KMS-11 (cell line): ENCODE data around the gene PARD6G.

Experiments used
- H2AFZ ChIP-seq: fragments of 200-600 bp; sonication (generic); 2 replicates; pipeline ENCODE4 v1.6.1; 2016; ENCODE audit warnings: antibody characterized with exemption, mixed run types, low read depth
- H3K27ac ChIP-seq: fragments of 200-600 bp; sonication (generic); 2 replicates; pipeline ENCODE4 v1.6.1; 2016; ENCODE audit warnings: mild to moderate bottlenecking, mixed run types
- H3K27me3 ChIP-seq: fragments of 200-600 bp; sonication (generic); 2 replicates; pipeline ENCODE4 v1.6.1; 2017; ENCODE audit warnings: mild to moderate bottlenecking, low read depth, mixed run types, moderate library complexity; ENCODE audit not compliant: insufficient read depth
- H3K36me3 ChIP-seq: fragments of 200-600 bp; sonication (generic); 2 replicates; pipeline ENCODE4 v1.6.1; 2017; ENCODE audit warnings: mild to moderate bottlenecking, mixed run types; ENCODE audit not compliant: insufficient read depth
- H3K4me1 ChIP-seq: fragments of 200-600 bp; sonication (generic); 2 replicates; pipeline ENCODE4 v1.6.1; 2016; ENCODE audit warnings: mild to moderate bottlenecking, low read depth, mixed run types; ENCODE audit not compliant: poor library complexity, severe bottlenecking
- H3K4me2 ChIP-seq: fragments of 200-600 bp; sonication (generic); 2 replicates; pipeline ENCODE4 v1.7.0; 2016; ENCODE audit warnings: mild to moderate bottlenecking, mixed run types
- H3K4me3 ChIP-seq: fragments of 200-600 bp; sonication (generic); IDR thresholded peaks from 2 replicates; pipeline ENCODE4 v1.6.1; 2017; ENCODE audit warnings: low read depth, low read length, mixed read lengths; ENCODE audit not compliant: insufficient read depth
- H3K79me2 ChIP-seq: fragments of 200-600 bp; sonication (generic); 2 replicates; pipeline ENCODE4 v1.6.1; 2016; ENCODE audit warnings: low read depth, mixed run types; ENCODE audit not compliant: insufficient read depth
- H3K9ac ChIP-seq: fragments of 200-600 bp; sonication (generic); 2 replicates; pipeline ENCODE4 v1.6.1; 2016; ENCODE audit warnings: mild to moderate bottlenecking, mixed run types
- H4K20me1 ChIP-seq: fragments of 200-600 bp; sonication (generic); 2 replicates; pipeline ENCODE4 v1.6.1; 2016; ENCODE audit warnings: mild to moderate bottlenecking, mixed run types; ENCODE audit not compliant: insufficient read depth
- CTCF ChIP-seq: fragments of 200-600 bp; sonication (generic); conservative IDR thresholded peaks from 2 replicates; pipeline ENCODE4 v1.6.1; 2017; ENCODE audit warnings: low read depth, mild to moderate bottlenecking, antibody characterized with exemption, low read length, moderate library complexity, mixed read lengths

Gene PARD6G

DNA sequence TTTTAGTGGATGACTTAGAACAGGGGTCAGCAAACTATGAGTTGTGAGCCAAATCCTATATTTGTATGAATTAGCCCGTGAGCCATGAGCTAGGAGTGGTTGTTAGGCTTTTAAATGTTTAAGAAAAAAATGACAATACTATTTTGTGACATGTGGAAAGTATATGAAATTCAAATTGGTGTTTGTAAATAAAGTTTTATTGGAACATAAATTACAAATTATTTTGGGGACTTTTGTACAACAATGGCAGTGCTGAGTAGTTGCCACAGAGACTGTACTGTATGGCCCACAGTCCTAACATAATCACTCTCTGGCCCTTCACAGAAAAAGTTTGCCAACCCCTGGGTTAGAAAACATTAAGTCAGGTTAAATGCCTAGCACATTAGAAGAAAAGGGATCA lies 112.2 kb downstream of the PARD6G start:
- no peaks in the 10 kb centered on the region for H3K4me1 ChIP-seq
- peaks cover 6% of the 10 kb centered on the region; the same call in 1 of the 2 replicates for H3K79me2 ChIP-seq
- TF ChIP-seq CTCF = no peak
- H3K36me3 ChIP-seq = no peaks in the 10 kb centered on the region; the same call in 1 of the 2 replicates
- H2AFZ ChIP-seq = no peak overlapping the region
- no peak overlapping the region for H3K4me3 ChIP-seq
- no peaks in the 10 kb centered on the region for H4K20me1 ChIP-seq
- no peak overlapping the region for H3K9ac ChIP-seq
- H3K27ac ChIP-seq = no peak overlapping the region
- H3K27me3 ChIP-seq = no peaks in the 10 kb centered on the region
- H3K4me2 ChIP-seq = no peak overlapping the region

DNA sequence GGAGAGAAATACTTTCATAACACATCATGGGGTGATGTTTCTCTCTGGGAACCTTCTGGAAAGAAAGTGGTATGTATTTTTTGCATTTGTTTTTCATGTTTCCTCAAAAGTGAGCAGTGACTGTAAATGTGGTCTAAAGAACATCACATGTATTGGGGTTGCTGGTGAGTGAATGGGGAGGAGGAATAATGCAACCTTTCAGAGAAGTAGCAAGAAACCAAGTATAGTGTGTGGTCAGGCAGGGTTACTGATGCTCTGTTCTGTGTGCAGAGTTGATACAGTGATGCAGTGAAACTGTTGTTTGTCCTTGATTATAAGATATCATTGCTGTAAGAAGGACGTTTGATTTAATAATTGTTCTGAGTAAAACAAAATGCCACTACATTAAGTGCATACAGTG lies 114.2 kb downstream of the PARD6G start:
- Histone ChIP-seq H3K9ac (no peak overlapping the region), H2AFZ (no peak overlapping the region), H4K20me1 (no peaks in the 10 kb centered on the region), H3K27me3 (no peaks in the 10 kb centered on the region), H3K27ac (no peak overlapping the region), H3K36me3 (no peaks in the 10 kb centered on the region; the same call in 1 of the 2 replicates), H3K79me2 (peaks cover 20% of the 10 kb centered on the region; the same call in 1 of the 2 replicates), H3K4me2 (no peak overlapping the region), H3K4me3 (no peak overlapping the region), H3K4me1 (no peaks in the 10 kb centered on the region)
- no peak for TF ChIP-seq CTCF

- Histone ChIP-seq H3K4me3 (no peak overlapping the region), H3K4me2 (no peak overlapping the region), H3K4me1 (no peaks in the 10 kb centered on the region), H2AFZ (no peak overlapping the region), H3K79me2 (peaks cover 29% of the 10 kb centered on the region; the same call in 1 of the 2 replicates), H3K36me3 (no peaks in the 10 kb centered on the region; the same call in 1 of the 2 replicates), H3K9ac (no peak overlapping the region), H3K27ac (no peak overlapping the region), H4K20me1 (no peaks in the 10 kb centered on the region), H3K27me3 (no peaks in the 10 kb centered on the region)
- TF ChIP-seq CTCF = no peak
Measured at GRCh38 chr18:80132180-80132812, 115.0 kb downstream of the PARD6G start.

DNA sequence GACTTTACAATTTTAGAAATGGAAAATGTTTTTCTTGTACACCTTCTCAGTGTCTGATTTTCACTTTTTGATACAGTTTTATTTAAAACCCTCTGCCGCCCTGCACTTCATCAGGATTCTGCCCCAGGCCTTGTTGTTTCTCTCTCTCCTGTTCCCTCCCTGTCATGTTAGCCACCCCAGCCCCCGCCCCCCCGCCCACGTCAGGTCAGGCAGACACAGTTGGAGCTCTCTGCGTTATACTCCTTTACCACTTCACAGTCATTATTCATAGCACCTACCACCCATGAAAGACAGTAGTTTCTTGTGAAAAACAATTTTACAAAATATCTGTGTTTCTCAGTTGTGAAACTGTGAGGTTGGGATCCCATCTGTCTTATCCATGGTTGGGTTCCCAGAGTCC lies 116.8 kb downstream of the PARD6G start:
- H3K79me2 ChIP-seq = peaks cover 45% of the 10 kb centered on the region; the same call in 1 of the 2 replicates
- no peak overlapping the region for H3K4me2 ChIP-seq
- no peak overlapping the region for H3K9ac ChIP-seq
- H2AFZ ChIP-seq = no peak overlapping the region
- no peaks in the 10 kb centered on the region for H3K27me3 ChIP-seq
- H3K4me1 ChIP-seq = no peaks in the 10 kb centered on the region
- H3K36me3 ChIP-seq = no peaks in the 10 kb centered on the region
- no peak overlapping the region for H3K27ac ChIP-seq
- no peak overlapping the region for H3K4me3 ChIP-seq
- no peaks in the 10 kb centered on the region for H4K20me1 ChIP-seq
- no peak for TF ChIP-seq CTCF
